ENCODE results near the gene NXPE3.
"Not testable (repeated sequence)": the region's sequence is repeated elsewhere in the genome, so short reads cannot be mapped to it uniquely, and the experiment has no call there.

Gene NXPE3

DNA sequence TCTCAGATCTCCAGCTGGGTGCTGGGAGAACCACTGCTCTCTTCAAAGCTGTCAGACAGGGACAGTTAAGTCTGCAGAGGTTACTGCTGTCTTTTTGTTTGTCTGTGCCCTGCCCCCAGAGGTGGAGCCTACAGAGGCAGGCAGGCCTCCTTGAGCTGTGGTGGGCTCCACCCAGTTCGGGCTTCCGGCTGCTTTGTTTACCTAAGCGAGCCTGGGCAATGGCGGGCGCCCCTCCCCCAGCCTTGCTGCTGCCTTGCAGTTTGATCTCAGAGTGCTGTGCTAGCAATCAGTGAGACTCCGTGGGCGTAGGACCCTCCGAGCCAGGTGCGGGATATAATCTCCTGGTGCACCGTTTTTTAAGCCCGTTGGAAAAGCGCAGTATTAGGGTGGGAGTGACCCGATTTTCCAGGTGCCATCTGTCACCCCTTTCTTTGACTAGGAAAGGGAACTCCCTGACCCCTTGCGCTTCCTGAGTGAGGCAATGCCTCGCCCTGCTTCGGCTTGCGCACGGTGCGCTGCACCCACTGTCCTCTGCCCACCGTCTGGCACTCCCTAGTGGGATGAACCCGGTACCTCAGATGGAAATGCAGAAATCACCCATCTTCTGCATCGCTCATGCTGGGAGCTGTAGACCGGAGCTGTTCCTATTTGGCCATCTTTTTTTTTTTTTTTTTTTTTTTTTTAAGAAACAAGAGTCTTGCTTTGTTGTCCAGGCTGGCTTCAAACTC lies 25.5 kb upstream of the NXPE3 start:
- not testable (repeated sequence) for H4K20me1 ChIP-seq (ENCODE audit: insufficient read depth, low read length); H3F3A ChIP-seq (ENCODE audit: insufficient read depth, low read length); H3K27me3 ChIP-seq (ENCODE audit: insufficient read depth, low read length); H3K4me2 ChIP-seq (ENCODE audit: low read length); H3K27ac ChIP-seq (ENCODE audit: low read depth, low read length, poor library complexity, severe bottlenecking); H2AFZ ChIP-seq (ENCODE audit: low read length); H3K9me3 ChIP-seq (ENCODE audit: low read length); H3K4me1 ChIP-seq (ENCODE audit: insufficient read depth, low read length, severe bottlenecking); H3K4me3 ChIP-seq (ENCODE audit: low read depth, low read length, poor library complexity, severe bottlenecking); H3K79me2 ChIP-seq (ENCODE audit: insufficient read depth, low read length); H3K9me2 ChIP-seq (ENCODE audit: low read depth, low read length); H3K9ac ChIP-seq (ENCODE audit: low read length)
- peaks cover 42% of the 10 kb centered on the region for H3K36me3 ChIP-seq (ENCODE audit: insufficient read depth, low read length)

GRCh38 chr3:101758224-101758623 lies 20.8 kb upstream of the NXPE3 start:
- H3F3A ChIP-seq (ENCODE audit: insufficient read depth, low read length) = no peaks in the 10 kb centered on the region
- no peaks in the 10 kb centered on the region for H3K27me3 ChIP-seq (ENCODE audit: insufficient read depth, low read length)
- H3K9me3 ChIP-seq (ENCODE audit: low read length) = no peaks in the 10 kb centered on the region
- H3K4me1 ChIP-seq (ENCODE audit: insufficient read depth, low read length, severe bottlenecking) = no peaks in the 10 kb centered on the region
- no peak overlapping the region for H3K4me2 ChIP-seq (ENCODE audit: low read length)
- H2AFZ ChIP-seq (ENCODE audit: low read length) = no peak overlapping the region
- TF ChIP-seq, protein P1, sequence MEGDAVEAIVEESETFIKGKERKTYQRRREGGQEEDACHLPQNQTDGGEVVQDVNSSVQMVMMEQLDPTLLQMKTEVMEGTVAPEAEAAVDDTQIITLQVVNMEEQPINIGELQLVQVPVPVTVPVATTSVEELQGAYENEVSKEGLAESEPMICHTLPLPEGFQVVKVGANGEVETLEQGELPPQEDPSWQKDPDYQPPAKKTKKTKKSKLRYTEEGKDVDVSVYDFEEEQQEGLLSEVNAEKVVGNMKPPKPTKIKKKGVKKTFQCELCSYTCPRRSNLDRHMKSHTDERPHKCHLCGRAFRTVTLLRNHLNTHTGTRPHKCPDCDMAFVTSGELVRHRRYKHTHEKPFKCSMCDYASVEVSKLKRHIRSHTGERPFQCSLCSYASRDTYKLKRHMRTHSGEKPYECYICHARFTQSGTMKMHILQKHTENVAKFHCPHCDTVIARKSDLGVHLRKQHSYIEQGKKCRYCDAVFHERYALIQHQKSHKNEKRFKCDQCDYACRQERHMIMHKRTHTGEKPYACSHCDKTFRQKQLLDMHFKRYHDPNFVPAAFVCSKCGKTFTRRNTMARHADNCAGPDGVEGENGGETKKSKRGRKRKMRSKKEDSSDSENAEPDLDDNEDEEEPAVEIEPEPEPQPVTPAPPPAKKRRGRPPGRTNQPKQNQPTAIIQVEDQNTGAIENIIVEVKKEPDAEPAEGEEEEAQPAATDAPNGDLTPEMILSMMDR (IDR thresholded peaks at IDR 0.05; ENCODE audit: low read length) = no peak
- TF ChIP-seq EZH2 (IDR thresholded peaks at IDR 0.05; ENCODE audit: borderline replicate concordance, low read length) = no peak
- no peak overlapping the region for H3K9ac ChIP-seq (ENCODE audit: low read length)
- no peaks in the 10 kb centered on the region for H3K9me2 ChIP-seq (ENCODE audit: low read depth, low read length)
- H3K27ac ChIP-seq (ENCODE audit: low read depth, low read length, poor library complexity, severe bottlenecking) = no peak overlapping the region
- H3K4me3 ChIP-seq (ENCODE audit: low read depth, low read length, poor library complexity, severe bottlenecking) = no peak overlapping the region
- no peaks in the 10 kb centered on the region for H3K79me2 ChIP-seq (ENCODE audit: insufficient read depth, low read length)
- H4K20me1 ChIP-seq (ENCODE audit: insufficient read depth, low read length) = no peaks in the 10 kb centered on the region
- peaks cover 69% of the 10 kb centered on the region for H3K36me3 ChIP-seq (ENCODE audit: insufficient read depth, low read length)

- Histone ChIP-seq H3K9ac (ENCODE audit: low read length) (no peak overlapping the region), H3K79me2 (ENCODE audit: insufficient read depth, low read length) (no peaks in the 10 kb centered on the region), H3K27ac (ENCODE audit: low read depth, low read length, poor library complexity, severe bottlenecking) (no peak overlapping the region), H3K4me3 (ENCODE audit: low read depth, low read length, poor library complexity, severe bottlenecking) (no peak overlapping the region), H4K20me1 (ENCODE audit: insufficient read depth, low read length) (no peaks in the 10 kb centered on the region), H3K9me3 (ENCODE audit: low read length) (no peaks in the 10 kb centered on the region), H3K4me2 (ENCODE audit: low read length) (no peak overlapping the region), H3F3A (ENCODE audit: insufficient read depth, low read length) (no peaks in the 10 kb centered on the region), H2AFZ (ENCODE audit: low read length) (no peak overlapping the region), H3K36me3 (ENCODE audit: insufficient read depth, low read length) (peaks cover 72% of the 10 kb centered on the region), H3K4me1 (ENCODE audit: insufficient read depth, low read length, severe bottlenecking) (no peaks in the 10 kb centered on the region), H3K27me3 (ENCODE audit: insufficient read depth, low read length) (no peaks in the 10 kb centered on the region), H3K9me2 (ENCODE audit: low read depth, low read length) (no peaks in the 10 kb centered on the region)
- TF ChIP-seq, protein P1 (IDR thresholded peaks at IDR 0.05; ENCODE audit: low read length) = no peak
- TF ChIP-seq EZH2 (IDR thresholded peaks at IDR 0.05; ENCODE audit: borderline replicate concordance, low read length) = no peak
Measured at GRCh38 chr3:101762041-101762646, 16.9 kb upstream of the NXPE3 start.

DNA sequence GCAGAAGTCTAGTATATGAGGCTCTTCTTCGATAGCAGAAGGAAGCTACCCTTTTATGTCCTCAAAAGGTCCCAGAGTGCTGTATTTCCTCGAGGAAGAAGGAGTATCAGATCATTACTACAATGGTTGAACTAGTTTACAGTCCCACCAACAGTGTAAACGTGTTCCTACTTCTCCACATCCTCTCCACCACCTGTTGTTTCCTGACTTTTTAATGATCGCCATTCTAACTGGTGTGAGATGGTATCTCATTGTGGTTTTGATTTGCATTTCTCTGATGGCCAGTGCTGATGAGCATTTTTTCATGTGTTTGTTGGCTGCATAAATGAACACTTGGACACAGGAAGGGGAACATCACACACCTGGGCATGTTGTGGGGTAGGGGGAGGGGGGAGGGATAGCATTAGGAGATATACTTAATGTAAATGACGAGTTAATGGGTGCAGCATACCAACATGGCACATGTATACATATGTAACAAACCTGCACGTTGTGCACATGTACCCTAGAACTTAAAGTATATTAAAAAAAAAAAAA lies 1.2 kb upstream of the NXPE3 start:
- H3K27me3 ChIP-seq (ENCODE audit: insufficient read depth, low read length); H3K9me3 ChIP-seq (ENCODE audit: low read length); H3K9me2 ChIP-seq (ENCODE audit: low read depth, low read length); H3K4me2 ChIP-seq (ENCODE audit: low read length); H3K36me3 ChIP-seq (ENCODE audit: insufficient read depth, low read length); H3K9ac ChIP-seq (ENCODE audit: low read length); H2AFZ ChIP-seq (ENCODE audit: low read length); H3K4me3 ChIP-seq (ENCODE audit: low read depth, low read length, poor library complexity, severe bottlenecking); H3F3A ChIP-seq (ENCODE audit: insufficient read depth, low read length); H4K20me1 ChIP-seq (ENCODE audit: insufficient read depth, low read length): not testable (repeated sequence)
- Histone ChIP-seq H3K27ac (ENCODE audit: low read depth, low read length, poor library complexity, severe bottlenecking) (peak overlapping the region; percentile 54), H3K4me1 (ENCODE audit: insufficient read depth, low read length, severe bottlenecking) (peaks cover 44% of the 10 kb centered on the region), H3K79me2 (ENCODE audit: insufficient read depth, low read length) (peaks cover 23% of the 10 kb centered on the region)

Measured in OCI-LY1 (cell line).